Epithelial cell of proximal tubule (primary cell): ENCODE results near the gene GREM2. TPM values are rescaled to one million over a fixed set of nuclear protein-coding genes. Genes with fewer than 3 reads are reported as not detected.

Experiments used
- DNase-seq: peaks from one replicate; pipeline ENCODE4 v3.0.0-alpha.2; 2011; ENCODE audit warnings: low read depth
- H3K4me3 ChIP-seq: 2 replicates; pipeline ENCODE4 v1.5.1; 2011; ENCODE audit warnings: low read depth, mild to moderate bottlenecking, low read length
- CTCF ChIP-seq: conservative IDR thresholded peaks from 2 replicates; pipeline ENCODE4 v1.5.1; 2012; ENCODE audit warnings: low read depth, mild to moderate bottlenecking, low read length
- total RNA-seq: library from RNA; depleted of rRNA; stranded (reverse); fragments of >200 nt; gene quantifications from 2 replicates; pipeline ENCODE4 v1.2.3, GENCODE V29; 2015

GREM2 gene
- total RNA-seq, 1 donor from 2014 or later, result 0.06 TPM

DNA sequence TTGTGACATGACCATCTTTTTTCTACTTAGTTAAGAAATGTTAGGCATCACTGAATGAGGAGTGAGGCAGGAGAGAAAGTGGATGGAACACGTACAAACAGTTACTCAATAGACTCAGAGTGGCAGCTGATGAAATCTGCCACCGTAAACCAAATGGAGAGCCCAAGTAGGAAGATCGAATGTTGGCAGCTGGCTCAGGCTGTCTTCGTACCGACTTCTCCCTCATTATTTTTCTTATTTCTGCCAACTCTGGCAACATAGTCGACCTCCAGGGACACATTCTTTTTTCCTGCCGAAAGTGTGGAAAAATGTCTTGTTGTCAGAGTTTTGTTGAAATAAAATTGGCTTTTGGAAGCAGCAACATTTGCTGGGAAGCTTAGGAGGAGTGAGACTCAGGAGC is 143.3 kb downstream of the GREM2 start:
- TF ChIP-seq CTCF, result no peak
- no peak overlapping the region for H3K4me3 ChIP-seq
- no peak for DNase-seq

- no peak for TF ChIP-seq CTCF
- H3K4me3 ChIP-seq, result no peak overlapping the region
- DNase-seq, result no peak
These were observed 144.1 kb downstream of the GREM2 start for GRCh38 chr1:240467895-240468294.

GRCh38 chr1:240466509-240466908 is 145.4 kb downstream of the GREM2 start:
- no peak for TF ChIP-seq CTCF
- no peak for DNase-seq
- no peak overlapping the region for H3K4me3 ChIP-seq

GRCh38 chr1:240465531-240465940 is 146.4 kb downstream of the GREM2 start:
- no peak for DNase-seq
- no peak overlapping the region for H3K4me3 ChIP-seq
- TF ChIP-seq CTCF, result no peak

DNA sequence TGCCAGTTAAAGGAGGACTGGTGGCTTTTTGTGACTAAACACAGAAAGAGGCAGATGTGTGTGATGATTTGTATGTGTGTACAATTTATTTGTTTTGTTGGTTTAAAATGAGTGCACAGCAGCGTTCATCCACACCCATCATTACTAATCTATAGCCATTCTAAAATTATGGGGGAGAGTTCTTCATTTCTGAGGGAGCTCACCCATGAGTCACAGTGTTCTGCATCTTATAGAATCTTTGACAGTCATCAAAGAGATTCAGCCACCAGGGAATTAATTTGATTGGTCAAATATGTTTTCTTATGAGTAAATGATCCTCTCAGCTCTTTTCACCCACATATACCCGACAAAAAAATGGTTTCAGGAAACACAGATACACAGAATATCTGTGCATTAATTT is 147.9 kb downstream of the GREM2 start:
- H3K4me3 ChIP-seq, result no peak overlapping the region
- no peak for DNase-seq
- TF ChIP-seq CTCF, result no peak

DNA sequence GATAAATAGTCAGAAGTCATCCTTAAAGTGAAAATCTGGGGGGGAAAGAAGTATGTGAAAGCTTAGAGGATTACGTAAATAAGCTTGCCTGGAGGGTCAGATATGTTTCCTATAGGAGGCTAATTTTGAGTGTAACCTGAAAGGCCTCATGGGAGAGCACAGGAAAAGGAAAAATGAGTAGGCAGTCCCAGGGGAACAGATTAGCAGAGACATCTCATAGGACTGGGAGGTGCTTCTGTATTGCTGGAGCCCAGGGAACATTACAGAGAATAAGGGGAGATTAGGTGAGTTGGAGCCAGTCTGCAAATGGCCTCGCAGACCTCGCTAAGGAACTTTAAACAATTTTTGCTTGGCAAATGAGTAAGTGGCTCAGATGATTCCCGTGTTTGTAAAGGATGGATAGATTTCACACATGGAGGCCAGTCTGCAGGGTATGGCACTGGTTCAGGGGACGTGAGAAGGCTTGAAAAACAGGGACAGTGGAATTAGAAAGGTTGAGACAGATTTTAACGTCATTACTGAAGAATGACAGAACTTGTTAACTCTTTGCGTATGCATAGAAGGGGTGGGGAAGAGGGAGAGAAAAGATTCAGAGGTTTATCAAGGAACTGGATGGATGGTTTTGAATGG is 149.1 kb downstream of the GREM2 start:
- no peak for DNase-seq
- TF ChIP-seq CTCF, result no peak
- H3K4me3 ChIP-seq, result no peak overlapping the region

GRCh38 chr1:240462277-240462676 is 149.7 kb downstream of the GREM2 start:
- DNase-seq, result no peak
- H3K4me3 ChIP-seq, result no peak overlapping the region
- TF ChIP-seq CTCF, result no peak
